Chondrocyte (in vitro differentiated cells): ENCODE results near the gene PRICKLE1. TPM values are rescaled to one million over a fixed set of nuclear protein-coding genes. Genes with fewer than 3 reads are reported as not detected.

Experiments
- DNase-seq: peaks from one replicate; pipeline ENCODE4 v3.0.0; 2021; ENCODE audit warnings: mixed read lengths, low spot score
- H3K27ac Mint-ChIP-seq: one replicate; pipeline ENCODE4 v1.8.0; 2021; ENCODE audit warnings: mild to moderate bottlenecking, moderate library complexity, mixed read lengths; ENCODE audit not compliant: unreplicated experiment
- H3K27me3 Mint-ChIP-seq: 2 replicates; pipeline ENCODE4 v1.8.0; 2021; ENCODE audit warnings: low read depth, mixed read lengths
- H3K36me3 Mint-ChIP-seq: 2 replicates; pipeline ENCODE4 v1.8.0; 2021; ENCODE audit warnings: low read depth, mixed read lengths
- H3K4me1 Mint-ChIP-seq: 2 replicates; pipeline ENCODE4 v1.8.0; 2021; ENCODE audit warnings: low read depth, mild to moderate bottlenecking, mixed read lengths
- H3K4me3 Mint-ChIP-seq: one replicate; pipeline ENCODE4 v1.8.0; 2021; ENCODE audit warnings: mild to moderate bottlenecking, moderate library complexity, mixed read lengths; ENCODE audit not compliant: unreplicated experiment
- H3K9me3 Mint-ChIP-seq: 2 replicates; pipeline ENCODE4 v1.8.0; 2021; ENCODE audit warnings: low read depth, mixed read lengths
- total RNA-seq: library from RNA; stranded (reverse); gene quantifications from 3 replicates; pipeline ENCODE4 v1.2.1, GENCODE V29; 2021
- TF ChIP-seq, protein P1 (sequence below): fragments of 200-600 bp; sonication (generic); IDR thresholded peaks from 2 replicates; pipeline ENCODE4 v1.5.0; 2021; ENCODE audit warnings: antibody characterized with exemption, mild to moderate bottlenecking, moderate library complexity

Gene PRICKLE1
- total RNA-seq, 1 donor from 2014 or later, result 32.0 TPM

DNA sequence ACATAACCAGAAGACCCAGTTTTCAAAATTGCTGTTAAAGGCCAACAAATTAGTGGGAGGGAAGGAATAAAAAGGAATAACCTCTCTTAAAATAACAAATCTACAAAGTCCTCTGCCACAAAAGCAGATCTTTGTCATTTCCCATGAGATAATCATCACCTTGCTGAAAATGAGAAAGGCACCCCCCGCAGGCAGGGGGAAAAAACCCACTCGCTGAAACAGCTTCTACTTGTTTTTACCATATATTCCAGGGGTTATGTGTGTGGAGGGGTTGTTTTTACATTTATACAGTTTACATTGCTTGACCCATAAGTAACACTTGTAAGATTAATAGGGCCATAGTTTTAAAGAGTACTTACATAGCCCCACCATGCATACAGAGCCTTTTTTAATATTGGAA is 131.0 kb downstream of the PRICKLE1 start:
- Mint-ChIP-seq H3K36me3 (peaks cover 38% of the 10 kb centered on the region), H3K27ac (no peak overlapping the region), H3K4me1 (peaks cover 5% of the 10 kb centered on the region), H3K27me3 (no peaks in the 10 kb centered on the region), H3K4me3 (no peak overlapping the region), H3K9me3 (no peaks in the 10 kb centered on the region)
- TF ChIP-seq, protein P1, sequence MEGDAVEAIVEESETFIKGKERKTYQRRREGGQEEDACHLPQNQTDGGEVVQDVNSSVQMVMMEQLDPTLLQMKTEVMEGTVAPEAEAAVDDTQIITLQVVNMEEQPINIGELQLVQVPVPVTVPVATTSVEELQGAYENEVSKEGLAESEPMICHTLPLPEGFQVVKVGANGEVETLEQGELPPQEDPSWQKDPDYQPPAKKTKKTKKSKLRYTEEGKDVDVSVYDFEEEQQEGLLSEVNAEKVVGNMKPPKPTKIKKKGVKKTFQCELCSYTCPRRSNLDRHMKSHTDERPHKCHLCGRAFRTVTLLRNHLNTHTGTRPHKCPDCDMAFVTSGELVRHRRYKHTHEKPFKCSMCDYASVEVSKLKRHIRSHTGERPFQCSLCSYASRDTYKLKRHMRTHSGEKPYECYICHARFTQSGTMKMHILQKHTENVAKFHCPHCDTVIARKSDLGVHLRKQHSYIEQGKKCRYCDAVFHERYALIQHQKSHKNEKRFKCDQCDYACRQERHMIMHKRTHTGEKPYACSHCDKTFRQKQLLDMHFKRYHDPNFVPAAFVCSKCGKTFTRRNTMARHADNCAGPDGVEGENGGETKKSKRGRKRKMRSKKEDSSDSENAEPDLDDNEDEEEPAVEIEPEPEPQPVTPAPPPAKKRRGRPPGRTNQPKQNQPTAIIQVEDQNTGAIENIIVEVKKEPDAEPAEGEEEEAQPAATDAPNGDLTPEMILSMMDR, result no peak
- no peak for DNase-seq

DNA sequence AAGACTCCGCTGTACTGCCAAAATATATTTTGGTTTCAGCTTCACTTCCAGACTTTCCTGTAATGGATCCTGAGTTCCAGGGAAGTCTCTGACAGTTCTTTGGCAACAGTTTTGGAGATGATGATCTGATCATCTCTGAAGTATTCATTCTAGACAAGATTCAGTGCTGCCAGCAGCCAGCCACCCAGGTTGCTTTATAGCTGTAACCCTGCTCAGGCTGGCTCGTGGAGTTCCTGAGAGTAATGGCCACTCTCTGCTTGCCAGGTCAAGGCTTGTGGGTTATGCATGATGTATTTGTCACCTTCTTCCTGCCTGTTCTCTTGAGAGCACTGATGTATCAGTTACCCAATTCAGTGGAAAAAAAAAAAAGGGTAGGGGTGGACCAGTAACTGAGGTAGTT is 139.3 kb downstream of the PRICKLE1 start:
- peak overlapping the region; percentile 50 for H3K27ac Mint-ChIP-seq
- H3K4me1 Mint-ChIP-seq, result peaks cover 40% of the 10 kb centered on the region
- no peak overlapping the region for H3K4me3 Mint-ChIP-seq
- no peaks in the 10 kb centered on the region for H3K36me3 Mint-ChIP-seq
- TF ChIP-seq, protein P1, result no peak
- DNase-seq, result no peak
- no peaks in the 10 kb centered on the region for H3K27me3 Mint-ChIP-seq
- H3K9me3 Mint-ChIP-seq, result no peaks in the 10 kb centered on the region

GRCh38 chr12:42448841-42449240 is 140.7 kb downstream of the PRICKLE1 start:
- H3K4me3 Mint-ChIP-seq, result no peak overlapping the region
- TF ChIP-seq, protein P1, result no peak
- no peak overlapping the region for H3K27ac Mint-ChIP-seq
- no peaks in the 10 kb centered on the region for H3K27me3 Mint-ChIP-seq
- H3K4me1 Mint-ChIP-seq, result peaks cover 40% of the 10 kb centered on the region
- no peaks in the 10 kb centered on the region for H3K36me3 Mint-ChIP-seq
- no peak for DNase-seq
- peaks cover 8% of the 10 kb centered on the region for H3K9me3 Mint-ChIP-seq

DNA sequence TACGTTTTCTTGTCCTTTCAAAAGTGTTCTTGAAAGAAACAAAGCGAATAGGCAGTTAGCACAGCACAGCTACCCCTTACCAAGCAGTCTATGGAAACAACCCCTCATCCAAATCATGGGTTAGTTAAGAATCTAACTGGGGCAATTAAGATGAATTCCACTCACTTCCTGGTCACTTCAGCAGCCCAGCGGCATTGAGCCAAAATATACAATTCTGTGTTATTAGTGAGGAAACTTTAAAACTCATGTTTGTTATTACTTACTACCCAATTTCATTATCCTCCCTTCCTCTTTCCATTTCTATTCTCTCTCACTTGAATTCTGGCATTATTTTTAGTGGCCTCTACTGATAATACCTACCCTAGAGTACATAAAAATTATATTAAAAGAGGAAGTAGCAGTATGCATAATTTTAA is 142.2 kb downstream of the PRICKLE1 start:
- Mint-ChIP-seq H3K27me3 (no peaks in the 10 kb centered on the region), H3K9me3 (peaks cover 12% of the 10 kb centered on the region), H3K4me1 (peaks cover 36% of the 10 kb centered on the region), H3K4me3 (no peak overlapping the region), H3K27ac (peak overlapping the region; percentile 45), H3K36me3 (peaks cover 7% of the 10 kb centered on the region)
- TF ChIP-seq, protein P1, result no peak
- DNase-seq, result no peak

DNA sequence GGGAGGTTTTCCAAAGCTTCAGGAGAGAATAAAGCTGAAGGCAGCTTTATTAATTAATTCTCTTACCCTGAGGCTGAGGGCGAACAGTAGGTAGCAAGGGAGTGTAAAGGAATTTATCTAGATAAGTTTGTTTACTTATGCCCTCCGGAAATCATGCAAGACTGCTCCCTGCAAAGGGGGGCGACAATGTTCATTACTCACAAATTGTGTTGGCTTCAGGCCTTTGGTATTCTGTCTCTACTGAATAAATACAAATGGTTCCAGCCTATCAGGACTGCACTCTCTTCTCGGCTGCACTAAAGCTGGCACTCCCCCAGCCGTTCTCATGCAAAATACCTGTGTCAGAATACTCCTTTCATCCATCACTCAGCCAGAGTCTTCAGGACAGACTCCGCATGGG is 142.8 kb downstream of the PRICKLE1 start:
- H3K4me3 Mint-ChIP-seq, result no peak overlapping the region

More for the DNA sequence above, 142.8 kb downstream of the PRICKLE1 start:
- H3K27me3 Mint-ChIP-seq, result no peaks in the 10 kb centered on the region
- TF ChIP-seq, protein P1, result no peak
- H3K27ac Mint-ChIP-seq, result no peak overlapping the region
- H3K4me1 Mint-ChIP-seq, result peaks cover 36% of the 10 kb centered on the region
- no peak for DNase-seq
- H3K36me3 Mint-ChIP-seq, result peaks cover 8% of the 10 kb centered on the region
- peaks cover 12% of the 10 kb centered on the region for H3K9me3 Mint-ChIP-seq
